Caco-2 (cell line): ENCODE data around the gene APRT. TPM values are rescaled to one million over a fixed set of nuclear protein-coding genes. Genes with fewer than 3 reads are reported as not detected.

Experiments used
- BruUV-seq: library from RNA; stranded (reverse); fragments of 400-500 nt; replicated peaks from 2 replicates; lab custom pipeline; 2021; lab: Mats Ljungman, UMichigan
- CTCF ChIA-PET: fragments of 300-600 bp; sonication (Branson Sonifier 250); formaldehyde crosslinking; loops from one replicate; lab custom pipeline; 2022; ENCODE audit warnings: antibody characterized with exemption; lab: Charles Lee
- POLR2A ChIA-PET: fragments of 300-600 bp; sonication (Branson Sonifier 250); formaldehyde crosslinking; loops from one replicate; lab custom pipeline; 2022; ENCODE audit warnings: antibody characterized with exemption; lab: Charles Lee
- DNase-seq, 2 experiments: peaks; one replicate each; pipeline versions ENCODE4 v3.0.0 to v3.0.0-alpha.2; 2020 to 2022
- H3K27me3 ChIP-seq: replicated peaks from 2 replicates; pipeline ENCODE4 v1.6.0; 2011; ENCODE audit warnings: low read length; ENCODE audit not compliant: control insufficient read depth, insufficient read depth
- H3K36me3 ChIP-seq: 2 replicates; pipeline ENCODE4 v1.5.1; 2011; ENCODE audit warnings: low read length; ENCODE audit not compliant: control insufficient read depth, insufficient read depth
- H3K4me1 ChIP-seq: fragments of 250-450 bp; sonication (Bioruptor Pico); 2 replicates; pipeline ENCODE4 v1.5.1; 2020; ENCODE audit warnings: mild to moderate bottlenecking
- H3K4me3 ChIP-seq: 2 replicates; pipeline ENCODE4 v1.5.1; 2011; ENCODE audit warnings: low read depth, mild to moderate bottlenecking, control low read depth, low read length
- H3K9me3 ChIP-seq: fragments of 250-450 bp; sonication (Bioruptor Pico); 2 replicates; pipeline ENCODE4 v1.5.1; 2020; ENCODE audit warnings: mild to moderate bottlenecking, moderate library complexity
- H3K27ac Mint-ChIP-seq: one replicate; pipeline ENCODE4 v1.8.0; 2022; ENCODE audit warnings: mixed read lengths; ENCODE audit not compliant: unreplicated experiment
- H3K27me3 Mint-ChIP-seq: one replicate; pipeline ENCODE4 v1.8.0; 2022; ENCODE audit warnings: mixed read lengths; ENCODE audit not compliant: insufficient read depth, unreplicated experiment
- H3K36me3 Mint-ChIP-seq: one replicate; pipeline ENCODE4 v1.8.0; 2022; ENCODE audit warnings: mild to moderate bottlenecking, mixed read lengths; ENCODE audit not compliant: insufficient read depth, unreplicated experiment
- H3K4me1 Mint-ChIP-seq: one replicate; pipeline ENCODE4 v1.8.0; 2022; ENCODE audit warnings: low read depth, mixed read lengths; ENCODE audit not compliant: unreplicated experiment
- H3K4me3 Mint-ChIP-seq: one replicate; pipeline ENCODE4 v1.8.0; 2022; ENCODE audit warnings: mild to moderate bottlenecking, moderate library complexity, mixed read lengths; ENCODE audit not compliant: unreplicated experiment
- H3K9me3 Mint-ChIP-seq: one replicate; pipeline ENCODE4 v1.8.0; 2022; ENCODE audit warnings: mixed read lengths; ENCODE audit not compliant: unreplicated experiment
- intact Hi-C: fragments of 100-400 bp; cut with micrococcal nuclease; formaldehyde crosslinking; loops from one replicate; pipeline ENCODE4 v1.10.0; 2022; ENCODE audit not compliant: unreplicated experiment
- total RNA-seq: library from RNA; stranded (reverse); gene quantifications from 2 replicates; pipeline ENCODE4 v1.2.3, GENCODE V29; 2022
- TF ChIP-seq, protein P1 (sequence below), 2 experiments: fragments of 200-600 bp in 1 of 2; IDR thresholded peaks; 1 replicate in 1 of 2; 2 replicates in 1 of 2; pipeline versions ENCODE4 v1.5.1 to v1.8.0; 2011 to 2022; ENCODE audit warnings: antibody characterized with exemption in 1 of 2, control low read depth in 1 of 2, inconsistent platforms in 1 of 2, low read depth in 1 of 2, low read length in 1 of 2, mild to moderate bottlenecking in 1 of 2, moderate library complexity in 1 of 2; ENCODE audit not compliant: insufficient read depth in 1 of 2, severe bottlenecking in 1 of 2, unreplicated experiment in 1 of 2

Gene APRT
- total RNA-seq, 1 experiment from 2014 or later, result 251 TPM

GRCh38 chr16:88837806-88838205 is 26.1 kb upstream of the APRT start:
- Histone ChIP-seq H3K4me3 (no peak overlapping the region), H3K4me1 (no peaks in the 10 kb centered on the region), H3K27me3 (no peaks in the 10 kb centered on the region), H3K36me3 (peaks cover 3% of the 10 kb centered on the region), H3K9me3 (no peaks in the 10 kb centered on the region)
- no peaks in the 10 kb centered on the region for H3K9me3 Mint-ChIP-seq
- H3K36me3 Mint-ChIP-seq, result peaks cover 19% of the 10 kb centered on the region
- TF ChIP-seq, protein P1, sequence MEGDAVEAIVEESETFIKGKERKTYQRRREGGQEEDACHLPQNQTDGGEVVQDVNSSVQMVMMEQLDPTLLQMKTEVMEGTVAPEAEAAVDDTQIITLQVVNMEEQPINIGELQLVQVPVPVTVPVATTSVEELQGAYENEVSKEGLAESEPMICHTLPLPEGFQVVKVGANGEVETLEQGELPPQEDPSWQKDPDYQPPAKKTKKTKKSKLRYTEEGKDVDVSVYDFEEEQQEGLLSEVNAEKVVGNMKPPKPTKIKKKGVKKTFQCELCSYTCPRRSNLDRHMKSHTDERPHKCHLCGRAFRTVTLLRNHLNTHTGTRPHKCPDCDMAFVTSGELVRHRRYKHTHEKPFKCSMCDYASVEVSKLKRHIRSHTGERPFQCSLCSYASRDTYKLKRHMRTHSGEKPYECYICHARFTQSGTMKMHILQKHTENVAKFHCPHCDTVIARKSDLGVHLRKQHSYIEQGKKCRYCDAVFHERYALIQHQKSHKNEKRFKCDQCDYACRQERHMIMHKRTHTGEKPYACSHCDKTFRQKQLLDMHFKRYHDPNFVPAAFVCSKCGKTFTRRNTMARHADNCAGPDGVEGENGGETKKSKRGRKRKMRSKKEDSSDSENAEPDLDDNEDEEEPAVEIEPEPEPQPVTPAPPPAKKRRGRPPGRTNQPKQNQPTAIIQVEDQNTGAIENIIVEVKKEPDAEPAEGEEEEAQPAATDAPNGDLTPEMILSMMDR (IDR thresholded peaks at IDR 0.05; ENCODE audit: insufficient read depth in 1 of 2, low read depth in 1 of 2, low read length in 1 of 2, severe bottlenecking in 1 of 2, unreplicated experiment in 1 of 2), result no peak
- POLR2A ChIA-PET, result no interaction called here
- intact Hi-C loops, result no loop called here
- BruUV-seq, result no TSS peak
- CTCF ChIA-PET, result no interaction called here
- H3K27me3 Mint-ChIP-seq, result no peaks in the 10 kb centered on the region
- no peak overlapping the region for H3K27ac Mint-ChIP-seq
- H3K4me1 Mint-ChIP-seq, result no peaks in the 10 kb centered on the region
- no peak overlapping the region for H3K4me3 Mint-ChIP-seq
- no peak for DNase-seq

DNA sequence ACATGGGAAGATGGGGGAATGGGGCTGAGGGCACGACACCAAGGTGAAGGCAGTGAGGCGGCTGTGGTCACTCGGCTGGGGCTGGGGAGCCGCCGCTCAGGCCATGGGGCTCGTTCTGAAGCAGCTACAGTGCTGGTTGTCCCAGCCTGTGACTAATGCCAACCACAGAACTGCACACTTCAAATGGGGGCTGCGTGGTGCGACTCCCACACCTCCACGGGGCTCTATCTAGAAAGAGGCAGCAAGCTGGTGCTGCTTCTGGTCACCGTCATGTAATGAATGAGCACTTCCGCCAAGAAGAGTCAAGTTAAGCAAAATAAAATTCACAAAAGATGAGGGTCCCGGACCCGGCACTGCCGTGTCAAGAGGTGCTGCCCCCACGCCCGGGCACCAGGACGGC is 25.1 kb upstream of the APRT start:
- no peak overlapping the region for H3K27ac Mint-ChIP-seq
- no peaks in the 10 kb centered on the region for H3K4me1 Mint-ChIP-seq
- H3K36me3 Mint-ChIP-seq, result peaks cover 13% of the 10 kb centered on the region
- H3K4me3 ChIP-seq, result no peak overlapping the region
- no peaks in the 10 kb centered on the region for H3K27me3 Mint-ChIP-seq
- H3K9me3 Mint-ChIP-seq, result no peaks in the 10 kb centered on the region
- no peak overlapping the region for H3K4me3 Mint-ChIP-seq
- ChIA-PET CTCF (no interaction called here), POLR2A (no interaction called here)
- no peaks in the 10 kb centered on the region for H3K4me1 ChIP-seq
- H3K9me3 ChIP-seq, result no peaks in the 10 kb centered on the region
- intact Hi-C loops, result no loop called here
- H3K27me3 ChIP-seq, result no peaks in the 10 kb centered on the region
- TF ChIP-seq, protein P1 (IDR thresholded peaks at IDR 0.05; ENCODE audit: insufficient read depth in 1 of 2, low read depth in 1 of 2, low read length in 1 of 2, severe bottlenecking in 1 of 2, unreplicated experiment in 1 of 2), result no peak
- peaks cover 3% of the 10 kb centered on the region for H3K36me3 ChIP-seq
- DNase-seq, result no peak
- BruUV-seq, result no TSS peak

DNA sequence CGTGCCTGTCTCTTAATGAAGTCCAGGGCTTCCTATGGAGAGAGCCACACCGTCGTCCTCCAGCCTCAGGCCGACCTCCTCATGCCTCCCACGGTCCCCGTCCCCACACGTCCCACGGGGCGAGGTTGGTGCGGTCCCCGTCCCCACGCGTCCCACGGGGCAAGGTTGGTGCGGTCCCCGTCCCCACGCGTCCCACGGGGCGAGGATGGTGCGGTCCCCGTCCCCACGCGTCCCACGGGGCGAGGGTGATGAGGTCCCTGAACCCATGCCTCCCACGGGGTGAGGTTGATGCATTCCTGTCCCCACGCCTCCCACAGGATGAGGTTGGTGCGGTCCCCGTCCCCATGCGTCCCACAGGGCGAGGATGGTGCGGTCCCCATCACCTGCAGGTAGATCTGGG is 24.1 kb upstream of the APRT start:
- no TSS peak for BruUV-seq
- H3K4me3 Mint-ChIP-seq, result no peak overlapping the region
- H3K9me3 Mint-ChIP-seq, result no peaks in the 10 kb centered on the region
- no peaks in the 10 kb centered on the region for H3K4me1 ChIP-seq
- intact Hi-C loops, result no loop called here
- peaks cover 3% of the 10 kb centered on the region for H3K36me3 ChIP-seq
- H3K4me1 Mint-ChIP-seq, result no peaks in the 10 kb centered on the region
- H3K27ac Mint-ChIP-seq, result no peak overlapping the region
- no peak overlapping the region for H3K4me3 ChIP-seq
- CTCF ChIA-PET, result interaction anchor here (0.7 kb wide), 1 partner anchor 11 kb away, joined by 3 read pairs; no protein-coding TSS in a partner anchor
- no peaks in the 10 kb centered on the region for H3K9me3 ChIP-seq
- peaks cover 13% of the 10 kb centered on the region for H3K36me3 Mint-ChIP-seq
- H3K27me3 Mint-ChIP-seq, result no peaks in the 10 kb centered on the region
- TF ChIP-seq, protein P1 (IDR thresholded peaks at IDR 0.05; ENCODE audit: insufficient read depth in 1 of 2, low read depth in 1 of 2, low read length in 1 of 2, severe bottlenecking in 1 of 2, unreplicated experiment in 1 of 2), result no peak
- DNase-seq, result no peak
- H3K27me3 ChIP-seq, result no peaks in the 10 kb centered on the region
- POLR2A ChIA-PET, result no interaction called here
